Embryonic facial prominence (tissue), 1 donor: ENCODE measurements around the gene TMEM154.
"Not testable (repeated sequence)": the region's sequence is repeated elsewhere in the genome, so short reads cannot be mapped to it uniquely, and the experiment has no call there.

Experiments used
- DNase-seq: peaks from one replicate; pipeline ENCODE4 v3.0.0-alpha.2; 2016; ENCODE audit errors: extremely low spot score

TMEM154 gene

DNA sequence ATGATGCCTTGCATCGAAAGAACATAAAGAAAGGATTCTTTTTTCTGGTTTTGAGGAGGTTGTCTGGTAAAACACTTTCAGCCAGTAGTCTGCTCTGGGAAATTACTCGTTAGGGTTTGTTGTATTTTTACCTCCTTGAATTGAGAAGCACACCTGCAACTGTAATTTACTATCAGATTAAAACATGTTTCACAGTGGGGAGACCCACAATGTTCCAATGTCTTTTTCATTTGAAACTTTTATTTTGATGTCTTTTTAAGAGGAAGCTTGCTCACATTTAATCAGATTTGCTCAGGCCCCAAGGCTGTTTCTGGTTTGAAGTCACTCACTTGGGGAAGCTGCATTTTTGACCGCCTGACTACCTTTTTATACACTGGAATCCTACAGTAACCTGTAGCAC lies 12.0 kb downstream of the TMEM154 start:
- no peak for DNase-seq

DNA sequence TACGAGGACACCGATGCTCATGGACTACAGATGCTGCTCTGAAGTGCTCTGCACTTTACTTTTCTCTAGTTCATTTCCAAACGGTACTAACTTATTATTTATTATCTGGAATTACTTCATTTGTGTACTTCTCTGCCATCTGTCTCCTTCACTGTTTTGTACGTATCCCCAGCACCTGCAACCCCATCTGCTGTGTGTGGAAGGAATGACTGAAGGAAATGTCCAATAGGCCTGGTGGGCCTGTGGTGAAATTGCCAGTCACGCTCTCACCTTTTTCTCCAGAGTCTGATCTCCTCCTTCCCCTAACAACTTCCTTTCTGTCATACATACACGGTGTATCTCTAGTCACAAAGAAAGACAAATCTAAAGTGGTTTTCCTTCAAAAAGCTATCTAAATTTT lies 12.9 kb downstream of the TMEM154 start:
- DNase-seq: no peak

DNA sequence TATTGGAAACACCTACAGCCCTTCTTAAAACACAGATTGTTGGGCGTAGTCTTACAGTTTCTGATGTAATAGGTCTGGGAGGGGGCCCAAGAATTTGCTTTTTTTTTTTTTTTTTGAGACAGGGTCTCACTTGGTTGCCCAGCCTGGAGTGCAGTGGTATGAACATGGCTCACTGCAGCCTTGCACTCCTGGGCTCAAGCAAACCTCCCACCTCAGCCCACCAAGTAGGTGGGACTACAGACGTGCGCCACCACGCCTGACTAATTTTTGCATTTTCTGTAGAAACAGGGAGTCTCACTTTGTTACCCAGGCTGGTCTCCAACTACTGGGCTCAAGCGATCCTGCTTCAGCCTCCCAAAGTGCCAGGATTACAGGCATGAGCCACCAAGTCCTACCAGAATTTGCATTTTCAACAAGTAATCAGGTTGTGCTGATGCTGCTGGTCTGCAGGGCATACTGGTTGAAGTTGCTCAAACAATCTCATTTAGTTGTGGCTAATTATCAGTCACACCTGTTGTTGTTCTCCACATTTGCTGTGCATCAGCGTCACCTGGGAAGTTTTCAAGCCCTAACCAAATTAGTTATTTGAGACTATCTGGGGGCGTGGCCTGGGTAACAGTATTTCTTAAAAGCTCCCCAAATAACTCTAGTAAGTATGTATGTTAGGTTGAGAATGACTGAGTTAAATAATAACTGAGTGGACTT lies 14.0 kb downstream of the TMEM154 start:
- DNase-seq: no peak

DNA sequence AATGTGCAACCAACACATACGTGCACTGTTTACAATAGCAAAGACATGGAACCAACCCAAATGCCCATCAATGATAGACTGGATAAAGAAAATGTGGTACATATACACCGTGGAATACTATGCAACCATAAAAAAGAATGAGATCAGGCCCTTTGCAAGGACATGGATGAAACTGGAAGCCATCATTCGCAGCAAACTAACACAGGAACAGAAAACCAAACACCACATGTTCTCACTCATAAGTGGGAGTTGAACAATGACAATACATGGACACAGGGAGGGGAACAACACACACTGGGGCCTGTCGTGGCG lies 15.8 kb downstream of the TMEM154 start:
- DNase-seq: not testable (repeated sequence)

DNA sequence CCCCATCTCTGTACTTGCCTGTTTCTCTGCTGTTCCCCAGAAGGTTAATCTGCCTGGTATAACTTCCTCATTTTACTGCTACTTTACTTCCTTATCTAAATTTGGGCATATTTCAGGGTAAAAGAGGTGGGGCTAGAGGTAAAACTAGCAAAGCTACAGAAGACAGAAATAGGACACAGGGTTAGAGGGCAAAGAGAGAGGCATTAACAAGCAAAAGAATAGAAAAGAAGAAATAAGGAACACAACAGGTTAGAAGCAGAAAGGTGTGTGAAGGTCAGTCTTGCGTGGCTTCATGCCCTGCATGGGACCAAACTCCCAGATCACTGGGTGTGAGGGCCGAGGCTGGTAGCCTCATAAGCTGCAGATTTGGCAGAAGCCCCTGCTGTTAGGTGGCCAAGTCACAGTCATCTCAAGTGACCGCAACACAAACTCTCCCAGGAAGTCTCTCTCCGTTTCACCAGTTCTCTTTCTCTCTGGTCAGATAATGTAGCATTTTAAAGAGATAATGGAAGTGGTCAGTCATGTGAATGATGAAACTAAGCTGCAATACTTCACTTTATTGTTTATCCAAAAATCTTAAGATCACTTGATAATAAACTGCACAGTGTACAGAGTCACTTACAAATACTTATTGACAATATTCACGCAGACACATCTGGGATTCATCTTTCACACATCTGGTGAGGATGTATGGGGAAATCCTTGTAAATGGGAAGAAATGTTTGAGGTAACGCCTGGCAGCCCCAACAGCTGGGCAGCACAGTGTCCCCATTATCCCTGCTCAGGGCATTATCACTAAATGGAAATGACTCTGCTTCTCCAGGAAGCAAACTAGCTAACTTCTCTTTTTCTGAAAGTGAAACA lies 16.4 kb downstream of the TMEM154 start:
- DNase-seq: no peak

DNA sequence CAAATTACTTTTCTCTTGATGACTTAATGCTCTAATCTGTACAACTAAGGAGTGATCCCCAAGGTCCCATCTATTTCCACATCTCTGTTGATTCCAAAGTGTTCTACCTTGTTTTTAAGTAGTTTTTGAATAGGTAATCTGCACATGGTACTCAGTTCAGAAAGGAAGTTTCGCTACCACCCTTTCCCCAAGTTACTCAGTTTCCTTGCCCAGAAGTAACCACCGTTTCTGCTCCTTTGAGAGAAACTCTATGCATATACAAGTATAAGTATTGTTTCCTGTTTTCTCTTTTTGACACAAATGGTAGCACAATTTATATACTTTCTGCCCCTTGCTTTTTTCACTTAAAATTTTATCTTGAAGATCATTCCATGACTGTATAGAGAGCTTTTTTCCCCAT lies 18.1 kb downstream of the TMEM154 start:
- DNase-seq: no peak

DNA sequence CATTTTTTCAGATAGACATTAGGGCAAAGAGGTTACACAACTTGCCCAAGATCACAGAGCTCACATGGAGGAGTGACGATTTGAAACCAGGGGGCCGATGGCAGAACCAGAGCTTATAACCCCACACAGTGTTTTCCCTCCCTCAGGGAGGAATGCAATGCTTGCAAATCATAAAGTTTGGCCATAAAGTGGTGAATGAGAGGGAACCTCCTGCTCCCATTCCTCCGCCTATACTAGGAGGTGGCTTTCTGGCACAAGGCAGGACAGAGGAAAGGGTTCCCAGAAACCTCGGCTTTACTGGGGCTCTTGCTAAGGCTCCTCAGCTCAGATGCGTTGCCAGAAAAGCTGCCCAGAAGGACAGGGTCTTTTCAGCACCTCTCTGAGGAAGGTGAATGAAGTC lies 19.3 kb downstream of the TMEM154 start:
- DNase-seq: no peak

DNA sequence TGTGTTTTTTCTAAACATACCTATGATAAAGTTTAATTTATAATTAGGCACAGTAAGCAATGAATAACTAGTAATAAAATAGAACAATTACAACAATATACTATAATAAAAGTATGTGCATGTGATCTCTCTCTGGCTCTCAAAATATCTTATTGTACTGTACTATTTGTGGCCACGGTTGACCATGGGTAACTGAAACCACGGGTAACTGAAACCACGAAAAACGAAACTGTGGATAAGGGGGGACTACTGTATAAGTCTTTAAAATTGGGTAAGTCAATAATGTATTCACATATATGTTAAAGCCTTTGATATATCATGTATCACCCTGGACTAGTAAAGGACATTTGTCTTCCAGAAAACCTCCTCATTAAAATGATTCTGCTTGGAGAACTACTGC lies 20.0 kb downstream of the TMEM154 start:
- DNase-seq: no peak

DNA sequence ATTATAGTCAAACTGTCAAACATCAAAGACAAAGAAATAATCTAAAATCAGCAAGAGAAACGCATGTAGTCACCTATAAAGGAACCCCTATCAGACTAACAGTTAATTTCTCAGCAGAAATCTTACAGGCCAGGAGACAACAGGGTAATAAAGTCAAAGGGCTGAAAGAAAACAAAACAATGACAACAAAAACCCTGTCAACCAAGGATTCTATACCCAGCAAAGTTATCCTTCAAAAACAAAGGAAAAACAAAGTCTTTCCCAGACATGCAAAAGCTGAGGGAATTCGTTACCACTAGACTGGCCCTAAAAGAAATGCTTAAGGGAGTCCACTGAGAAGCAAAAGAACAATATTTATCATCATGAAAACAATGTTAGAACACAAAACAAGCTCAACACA lies 22.1 kb downstream of the TMEM154 start:
- no peak for DNase-seq

DNA sequence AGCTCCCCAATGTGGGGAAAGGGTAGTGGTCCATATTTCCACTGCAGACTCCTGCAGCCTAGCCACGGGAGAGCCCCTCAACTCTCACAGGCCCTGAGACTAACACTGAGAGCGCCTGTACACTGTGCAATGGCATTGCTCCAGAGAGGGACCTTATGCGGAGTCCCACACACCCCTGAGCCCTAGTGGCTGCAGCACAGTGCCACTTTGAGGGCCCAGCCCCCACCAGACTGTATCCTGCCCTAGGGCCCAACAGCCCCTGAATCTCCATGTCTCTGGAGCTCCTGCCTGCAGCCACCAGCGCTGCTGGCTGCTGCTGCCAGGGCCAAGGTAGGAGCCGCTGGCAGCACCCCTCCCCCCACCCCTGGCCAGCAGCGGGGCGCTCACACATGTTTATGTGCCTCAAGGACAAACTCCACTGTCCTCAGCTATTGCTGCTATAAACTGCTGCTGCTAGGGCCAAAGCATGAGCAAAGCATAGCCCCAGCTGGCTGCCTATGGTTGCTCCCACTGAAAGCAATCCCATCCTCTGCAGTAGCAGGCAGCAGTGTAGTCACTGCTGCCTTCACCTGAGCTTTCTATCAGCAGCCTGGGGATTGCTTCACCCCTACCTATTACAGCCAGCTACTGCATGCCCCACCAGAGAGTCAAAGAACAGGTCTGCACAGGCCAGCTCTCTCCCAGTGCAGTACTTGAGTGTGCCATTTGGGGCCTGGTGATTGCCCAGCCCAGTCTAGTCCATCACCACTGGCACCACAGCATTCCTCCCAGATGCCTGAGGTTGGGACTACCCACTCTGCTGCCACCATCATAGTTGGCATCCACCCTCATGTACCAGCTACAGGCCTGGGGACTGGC lies 24.3 kb downstream of the TMEM154 start:
- no peak for DNase-seq

DNA sequence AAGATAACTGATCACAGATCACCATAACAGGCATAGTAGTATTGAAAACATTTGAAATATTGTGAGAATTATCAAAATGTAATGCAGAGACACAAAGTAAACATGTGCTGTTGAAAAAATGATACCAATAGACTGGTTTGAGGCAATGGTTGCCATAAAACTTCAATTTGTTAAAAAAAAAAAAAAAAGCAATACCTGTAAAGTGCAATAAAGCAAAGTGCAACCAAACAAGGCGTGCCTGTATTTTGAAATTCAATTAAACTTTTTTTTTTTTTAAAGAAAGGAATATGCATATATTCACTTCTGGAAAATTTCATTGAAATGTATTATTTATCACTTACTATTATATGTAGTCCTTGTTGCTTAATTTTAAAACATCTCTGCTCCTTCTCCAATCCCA lies 27.7 kb downstream of the TMEM154 start:
- DNase-seq: no peak

DNA sequence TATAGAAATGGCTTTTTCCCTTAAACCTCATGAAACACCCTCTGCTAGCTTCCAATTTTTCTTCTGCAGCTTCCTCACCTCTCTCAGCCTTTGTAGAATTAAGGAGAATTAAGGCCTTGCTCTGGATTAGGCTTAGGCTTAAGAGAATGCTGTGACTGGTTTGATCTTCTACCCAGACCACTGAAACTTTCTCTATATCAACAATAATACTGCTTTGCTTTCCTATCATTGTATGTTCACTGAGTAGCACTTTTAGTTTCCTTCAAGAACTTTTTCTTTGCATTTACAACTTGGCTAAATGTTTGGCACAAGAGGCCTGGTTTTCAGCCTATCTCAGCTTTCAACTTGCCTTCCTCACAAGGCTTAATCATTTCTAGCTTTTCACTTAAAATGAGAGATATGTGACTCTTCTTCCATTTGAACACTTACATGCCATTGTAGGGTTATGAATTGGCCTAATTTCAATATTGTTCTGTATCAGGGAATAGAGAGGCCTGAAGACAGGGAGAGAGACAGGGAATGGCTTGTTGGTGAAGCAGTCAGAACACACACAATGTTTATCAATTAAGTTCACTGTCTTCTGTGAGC lies 28.2 kb downstream of the TMEM154 start:
- DNase-seq: no peak

DNA sequence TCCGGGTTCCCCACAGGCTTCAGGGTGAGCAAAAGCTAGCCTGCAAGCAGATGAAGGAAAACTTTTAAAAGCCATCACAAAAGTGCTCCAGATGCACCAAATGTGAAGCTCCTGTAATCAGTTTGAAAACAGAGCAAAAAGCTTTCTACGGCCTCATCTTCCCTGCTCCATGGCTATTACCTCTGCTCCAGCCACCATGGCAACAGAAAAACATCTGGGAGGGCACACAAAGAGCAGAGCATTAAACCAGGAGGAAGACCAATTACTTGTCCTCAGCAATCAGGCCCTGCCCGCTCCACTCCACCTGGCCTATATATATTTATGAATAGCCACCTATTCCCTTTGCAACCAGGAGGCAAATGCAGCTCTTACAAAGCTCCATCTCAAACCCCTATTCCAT lies 33.6 kb downstream of the TMEM154 start:
- no peak for DNase-seq

DNA sequence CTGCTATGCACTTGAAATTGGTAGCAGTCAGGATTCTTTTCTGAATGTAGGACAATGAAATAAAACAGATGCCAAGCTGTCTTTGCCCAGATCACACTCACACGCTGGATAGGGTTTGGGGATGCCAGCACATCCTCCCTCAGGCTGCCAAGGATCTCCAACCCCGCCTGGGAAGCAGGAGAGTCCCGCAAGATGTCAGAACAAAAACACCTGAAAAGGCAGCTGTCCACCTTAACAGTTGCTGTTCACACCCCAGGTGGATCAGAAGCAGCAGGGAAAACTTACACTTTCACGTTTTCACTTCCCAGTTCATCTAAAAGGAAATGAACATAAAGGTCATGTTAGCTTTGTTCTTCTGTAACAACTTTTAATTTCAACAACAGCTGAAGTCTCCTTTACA lies 35.7 kb downstream of the TMEM154 start:
- no peak for DNase-seq

DNA sequence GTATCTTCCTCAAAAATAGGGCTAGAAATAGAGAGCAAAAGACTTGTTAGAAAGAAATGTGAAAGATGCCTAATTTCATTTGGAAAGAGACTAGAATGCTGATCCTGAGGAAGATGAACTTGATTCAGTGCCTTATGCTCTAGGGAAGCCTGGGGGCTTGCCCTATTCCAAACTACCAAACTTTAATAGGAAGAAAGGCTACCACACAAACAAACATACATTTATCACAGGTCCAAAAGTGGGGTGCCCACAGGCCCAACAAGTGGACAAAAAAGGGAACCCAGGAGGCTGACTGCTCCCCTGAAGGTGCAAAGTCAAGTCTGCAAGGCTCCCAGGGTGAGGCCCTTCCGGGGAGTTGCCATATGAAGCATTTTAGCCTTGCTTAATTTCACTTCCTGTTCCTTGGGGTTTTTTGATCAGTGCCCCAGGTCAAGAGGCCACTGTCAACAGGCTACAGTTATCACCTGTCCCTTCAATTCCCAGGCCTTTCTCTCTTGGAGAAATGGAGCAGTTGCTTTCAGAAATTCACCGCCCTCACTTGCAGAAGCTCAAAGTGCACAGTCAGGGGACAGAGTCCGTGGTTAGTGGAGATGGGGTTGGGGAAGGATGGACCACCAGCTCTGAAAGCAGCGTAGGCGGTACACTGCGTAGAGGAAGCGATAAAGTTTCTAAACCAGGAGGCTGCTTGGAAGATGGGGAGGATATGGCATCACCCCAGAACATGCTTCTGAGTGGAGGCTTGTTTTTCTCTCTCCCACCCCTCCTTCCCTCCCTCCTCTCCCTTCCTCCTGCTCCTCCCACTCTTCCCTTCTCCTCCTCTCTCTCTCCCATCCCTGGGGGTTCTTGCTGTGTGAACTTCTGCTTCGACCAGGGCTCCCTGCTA lies 36.4 kb downstream of the TMEM154 start:
- DNase-seq: no peak

DNA sequence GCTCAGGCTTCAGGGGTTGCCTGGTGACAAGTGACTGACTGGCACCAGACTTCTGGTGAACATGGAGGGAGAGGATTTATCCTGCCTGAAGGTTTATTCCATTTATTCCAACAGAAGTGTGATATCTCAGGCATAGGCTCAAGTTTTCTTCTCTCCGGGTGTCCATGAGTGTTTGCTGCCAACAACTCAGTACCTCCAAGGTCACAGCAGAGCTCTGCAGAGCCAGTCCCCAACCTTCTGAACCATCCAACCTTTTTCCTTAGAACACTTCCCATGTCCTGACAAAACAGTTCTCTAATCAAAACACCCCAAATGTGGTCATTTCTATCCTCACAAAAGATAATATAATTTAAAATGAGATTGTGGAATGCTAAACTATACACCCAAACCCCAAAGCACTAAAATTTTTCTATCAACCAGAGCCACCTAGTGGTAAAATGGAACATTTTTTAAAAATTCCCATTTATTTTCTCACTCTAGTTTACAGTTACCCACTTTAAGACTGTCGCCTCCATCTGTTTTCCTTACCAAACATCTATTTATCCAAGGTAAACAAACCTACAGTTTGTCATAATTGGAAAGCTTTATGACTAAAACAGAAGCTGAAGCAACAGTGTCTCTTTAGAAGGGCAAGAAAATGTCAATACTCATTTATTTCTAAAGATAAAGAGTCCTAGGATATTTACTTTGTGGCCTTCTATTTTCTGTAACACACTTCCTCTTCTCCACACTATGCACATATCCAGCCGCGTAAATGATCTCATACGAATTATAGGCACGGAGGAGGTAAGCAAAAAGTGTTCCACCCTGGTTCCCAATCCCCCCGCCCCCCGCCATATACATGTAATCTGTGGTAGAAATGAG lies 39.5 kb downstream of the TMEM154 start:
- peak; percentile 35 for DNase-seq

DNA sequence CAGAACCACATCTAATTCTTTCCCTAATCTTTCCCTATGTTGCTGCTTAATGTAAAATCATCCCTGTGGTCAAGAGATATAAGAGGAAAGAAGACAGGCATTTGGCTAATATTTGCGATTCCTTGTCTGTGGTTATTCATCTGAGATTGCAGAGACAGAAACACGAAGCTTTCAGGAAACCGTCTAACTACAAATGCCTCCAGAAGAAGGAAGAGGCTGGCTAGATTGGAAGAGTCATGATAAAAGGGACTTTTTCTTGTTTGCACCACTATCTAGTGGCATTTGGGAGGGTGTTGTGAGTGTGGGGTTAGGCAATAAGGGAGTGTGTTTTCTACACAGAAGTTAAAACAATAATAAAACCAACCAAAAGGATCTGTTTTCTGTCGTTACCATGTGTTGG lies 43.9 kb downstream of the TMEM154 start:
- no peak for DNase-seq

DNA sequence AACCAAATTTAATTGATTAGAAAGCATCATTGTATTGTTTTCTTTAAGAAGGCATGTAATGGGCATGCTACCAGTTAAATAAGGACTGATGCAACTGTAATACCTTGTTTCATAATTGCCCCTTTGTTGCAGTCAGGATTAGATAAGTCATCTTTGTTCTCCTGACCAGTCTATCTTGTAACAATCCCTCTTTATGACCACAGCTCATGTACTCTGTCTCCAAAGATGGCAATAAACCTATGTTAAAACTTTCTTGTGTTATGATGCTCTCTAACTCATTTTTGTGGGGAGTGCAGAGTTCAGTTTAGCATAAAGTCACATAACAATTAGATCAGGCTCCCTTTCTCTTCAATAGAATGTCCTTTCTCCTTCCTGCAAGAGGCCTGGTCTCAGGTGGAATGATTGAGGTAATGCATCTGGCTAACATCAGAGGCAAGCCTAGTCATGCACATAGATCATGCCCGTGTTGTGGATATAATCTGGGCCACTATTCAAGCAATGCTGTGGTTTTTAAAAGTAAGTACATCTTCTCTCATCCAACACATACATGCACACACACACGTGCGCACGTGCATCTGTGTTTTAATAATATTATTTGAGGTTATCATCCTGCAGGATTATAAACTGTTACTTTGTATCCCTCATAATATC lies 45.6 kb downstream of the TMEM154 start:
- DNase-seq: no peak

DNA sequence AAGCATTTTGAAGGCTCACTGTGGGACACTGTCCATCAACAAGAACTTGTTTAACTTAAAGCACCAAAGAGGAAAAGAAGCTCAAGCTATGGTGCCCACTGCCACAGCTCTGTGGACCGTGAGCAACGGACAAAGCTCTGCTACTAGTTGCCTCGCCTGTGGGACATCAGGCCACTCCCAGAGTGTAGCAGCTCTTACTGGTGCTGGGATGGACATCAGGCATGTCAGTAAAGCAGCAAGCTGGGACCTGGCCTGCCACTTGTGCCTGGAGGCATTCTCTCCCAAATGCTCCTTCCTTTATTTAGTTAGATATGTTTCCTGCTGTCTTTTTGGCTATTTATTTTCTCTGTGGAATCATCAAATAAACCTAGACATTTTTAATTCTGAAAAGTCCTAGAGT lies 46.7 kb downstream of the TMEM154 start:
- DNase-seq: no peak

DNA sequence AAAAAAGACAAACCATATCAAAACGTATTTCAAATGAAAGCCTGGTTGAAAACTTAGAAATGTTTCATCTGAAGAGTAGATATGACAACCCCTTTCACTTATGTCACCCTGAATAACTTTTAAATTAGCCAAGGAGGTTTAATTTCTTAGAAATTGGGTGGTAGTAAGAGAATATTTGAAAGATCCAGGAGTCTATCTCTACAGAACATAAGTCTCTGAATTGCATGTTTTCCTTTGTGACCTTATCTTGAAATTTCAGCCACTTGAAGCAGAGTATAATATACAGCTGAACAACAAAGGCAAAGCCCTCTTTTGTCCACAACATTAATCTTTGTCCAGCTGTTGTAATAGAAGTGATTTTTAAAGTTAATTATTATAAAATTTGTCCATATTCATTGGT lies 49.5 kb downstream of the TMEM154 start:
- no peak for DNase-seq
